IMR-90 (cell line): ENCODE measurements around the gene STK35. TPM values are rescaled to one million over a fixed set of nuclear protein-coding genes. Genes with fewer than 3 reads are reported as not detected.

ENCODE experiments used
- ATAC-seq: fragments of 200-7000 bp; cut with Tn5 transposase; 2 replicates; pipeline ENCODE4 v1.9.1; 2020; ENCODE audit warnings: low read depth, mild to moderate bottlenecking, moderate library complexity
- BruUV-seq: library from RNA; stranded (reverse); fragments of 400-500 nt; replicated peaks from 2 replicates; lab custom pipeline; 2021; lab: Mats Ljungman, UMichigan
- CTCF ChIA-PET: fragments of 300-600 bp; formaldehyde crosslinking; extraction: SDS; loops from one replicate; lab custom pipeline; 2021; ENCODE audit warnings: antibody characterized with exemption; lab: Yijun Ruan, JAX
- POLR2A ChIA-PET: fragments of 300-600 bp; sonication (Branson Sonifier 250); formaldehyde crosslinking; loops from one replicate; lab custom pipeline; 2022; ENCODE audit warnings: antibody characterized with exemption; ENCODE audit not compliant: unreplicated experiment; lab: Charles Lee
- DNase-seq: peaks from one replicate; pipeline ENCODE4 v3.0.0; 2013
- H2AFZ ChIP-seq: replicated peaks from 2 replicates; pipeline ENCODE3; 2013; ENCODE audit warnings: low read length, mild to moderate bottlenecking; ENCODE audit not compliant: poor library complexity
- H2AK5ac ChIP-seq: 2 replicates; pipeline ENCODE4 v1.6.1; 2013; ENCODE audit warnings: low read depth, low read length, inconsistent platforms
- H2AK9ac ChIP-seq: replicated peaks from 2 replicates; pipeline ENCODE3; 2013; ENCODE audit warnings: mild to moderate bottlenecking, low read depth, low read length, moderate library complexity; ENCODE audit not compliant: poor library complexity
- H2BK120ac ChIP-seq: 2 replicates; pipeline ENCODE4 v1.6.1; 2013; ENCODE audit warnings: low read depth, low read length, inconsistent platforms
- H2BK15ac ChIP-seq: 3 replicates; pipeline ENCODE4 v1.6.1; 2013; ENCODE audit warnings: low read depth, low read length, inconsistent platforms
- H2BK20ac ChIP-seq: 2 replicates; pipeline ENCODE4 v1.6.1; 2013; ENCODE audit warnings: low read depth, mild to moderate bottlenecking, inconsistent platforms, low read length, moderate library complexity
- H2BK5ac ChIP-seq: 2 replicates; pipeline ENCODE4 v1.6.1; 2013; ENCODE audit warnings: mild to moderate bottlenecking, low read depth, low read length, inconsistent platforms; ENCODE audit not compliant: poor library complexity, severe bottlenecking
- H3K14ac ChIP-seq: replicated peaks from 2 replicates; pipeline ENCODE4 v1.6.1; 2013; ENCODE audit warnings: low read depth, low read length, inconsistent platforms
- H3K18ac ChIP-seq: 2 replicates; pipeline ENCODE4 v1.6.1; 2013; ENCODE audit warnings: low read depth, low read length, control low read depth
- H3K23ac ChIP-seq: 2 replicates; pipeline ENCODE4 v1.6.1; 2013; ENCODE audit warnings: low read depth, low read length, inconsistent platforms
- H3K27ac ChIP-seq: 2 replicates; pipeline ENCODE4 v1.5.1; 2013; ENCODE audit warnings: mild to moderate bottlenecking, control low read depth, low read length; ENCODE audit not compliant: insufficient read depth
- H3K27me3 ChIP-seq: 2 replicates; pipeline ENCODE4 v1.6.1; 2013; ENCODE audit warnings: low read length; ENCODE audit not compliant: control insufficient read depth, insufficient read depth
- H3K36me3 ChIP-seq: 2 replicates; pipeline ENCODE4 v1.6.1; 2013; ENCODE audit warnings: low read length, mixed read lengths; ENCODE audit not compliant: control insufficient read depth, insufficient read depth
- H3K4ac ChIP-seq: 2 replicates; pipeline ENCODE4 v1.6.1; 2013; ENCODE audit warnings: low read depth, low read length, inconsistent platforms
- H3K4me1 ChIP-seq: 2 replicates; pipeline ENCODE4 v1.6.1; 2013; ENCODE audit warnings: low read length, mixed read lengths; ENCODE audit not compliant: control insufficient read depth, insufficient read depth
- H3K4me2 ChIP-seq: 2 replicates; pipeline ENCODE4 v1.6.1; 2013; ENCODE audit warnings: low read depth, mild to moderate bottlenecking, control low read depth, low read length, moderate library complexity
- H3K4me3 ChIP-seq: 2 replicates; pipeline ENCODE4 v1.5.1; 2013; ENCODE audit warnings: low read depth, mild to moderate bottlenecking, control low read depth, low read length, moderate library complexity; ENCODE audit not compliant: insufficient read depth
- H3K56ac ChIP-seq: 2 replicates; pipeline ENCODE4 v1.6.1; 2013; ENCODE audit warnings: low read length, inconsistent platforms; ENCODE audit not compliant: insufficient read depth; ENCODE audit errors: extremely low read depth
- H3K79me1 ChIP-seq, 2 experiments: 2 replicates each; pipeline ENCODE4 v1.6.1; 2013; ENCODE audit warnings: low read length in 2 of 2, inconsistent platforms in 1 of 2, low read depth in 1 of 2
- H3K9ac ChIP-seq: 2 replicates; pipeline ENCODE4 v1.6.1; 2013; ENCODE audit warnings: low read depth, low read length, control low read depth
- H3K9me1 ChIP-seq: 2 replicates; pipeline ENCODE4 v1.6.1; 2013; ENCODE audit warnings: low read length, inconsistent platforms; ENCODE audit not compliant: insufficient read depth
- H3K9me3 ChIP-seq: 2 replicates; pipeline ENCODE4 v1.6.1; 2013; ENCODE audit warnings: low read length; ENCODE audit not compliant: control insufficient read depth, insufficient read depth
- H4K20me1 ChIP-seq: 2 replicates; pipeline ENCODE4 v1.6.1; 2013; ENCODE audit warnings: low read length, inconsistent platforms; ENCODE audit not compliant: insufficient read depth
- H4K5ac ChIP-seq: 2 replicates; pipeline ENCODE4 v1.6.1; 2013; ENCODE audit warnings: mild to moderate bottlenecking, low read depth, low read length, control low read depth
- H4K8ac ChIP-seq, 2 experiments: 2 replicates each; pipeline ENCODE4 v1.6.1; 2013; ENCODE audit warnings: low read depth in 2 of 2, low read length in 2 of 2, control low read depth in 1 of 2, inconsistent platforms in 1 of 2
- H4K91ac ChIP-seq: 2 replicates; pipeline ENCODE4 v1.6.1; 2013; ENCODE audit warnings: low read depth, low read length, inconsistent platforms; ENCODE audit not compliant: insufficient read depth
- CHD1 ChIP-seq: IDR thresholded peaks from 2 replicates; pipeline ENCODE4 v1.6.1; 2012; ENCODE audit warnings: low read depth, low read length, improper control_type of control experiment
- FOS ChIP-seq: fragments of 150-350 bp; IDR thresholded peaks from 2 replicates; pipeline ENCODE4 v1.6.1; 2016; ENCODE audit warnings: low read depth, low read length
- MAZ ChIP-seq: IDR thresholded peaks from 2 replicates; pipeline ENCODE4 v1.6.1; 2012; ENCODE audit warnings: low read depth, mild to moderate bottlenecking, low read length, improper control_type of control experiment, moderate library complexity, borderline replicate concordance
- POLR2A ChIP-seq: IDR thresholded peaks from 2 replicates; pipeline ENCODE4 v1.6.1; 2012; ENCODE audit warnings: mild to moderate bottlenecking, low read depth, low read length
- RAD21 ChIP-seq: IDR thresholded peaks from 2 replicates; pipeline ENCODE4 v1.6.1; 2012; ENCODE audit warnings: low read length, improper control_type of control experiment
- SMC3 ChIP-seq: fragments of 150-350 bp; IDR thresholded peaks from 2 replicates; pipeline ENCODE4 v1.6.1; 2016; ENCODE audit warnings: low read depth, mild to moderate bottlenecking, antibody characterized with exemption, low read length, moderate library complexity
- WGBS, 2 experiments: methylation state at CpG; one replicate each; pipeline versions ENCODE4 v1.1.5 to v1.1.7; 2013; ENCODE audit warnings: missing lambda C conversion rate in 2 of 2; ENCODE audit not compliant: insufficient read length in 1 of 2; ENCODE audit errors: extremely low coverage in 2 of 2; 5-methylcytosine and 5-hydroxymethylcytosine counted together
- dilution Hi-C: fragments of 300-500 bp; cut with HindIII; formaldehyde crosslinking; loops from one replicate; pipeline ENCODE4 v1.14.3; 2018; ENCODE audit warnings: low sequenced_read_pairs; ENCODE audit not compliant: unreplicated experiment
- in situ Hi-C: fragments of 300-500 bp; cut with MboI; formaldehyde crosslinking; loops from 3 replicates; pipeline ENCODE4 v1.14.3; 2019; ENCODE audit warnings: low sequenced_read_pairs, inconsistent platforms, mixed read lengths
- intact Hi-C: fragments of 100-400 bp; cut with micrococcal nuclease; formaldehyde crosslinking; loops from 2 replicates; pipeline ENCODE4 v1.10.0; 2022
- polyA plus RNA-seq, 3 experiments: library from polyadenylated mRNA; depleted of rRNA; stranded (reverse); fragments of >200 nt; gene quantifications; 2 replicates each; pipeline ENCODE4 v1.2.3, GENCODE V29; 2012; ENCODE audit warnings: low replicate concordance in 1 of 3
- total RNA-seq: library from RNA; depleted of rRNA; stranded (reverse); fragments of >200 nt; gene quantifications from 2 replicates; pipeline ENCODE4 v1.2.3, GENCODE V29; 2012

Gene STK35
- total and polyA plus RNA-seq, 2 of the 4 experiments (the other 2 are of a cell fraction), result 11.1 to 12.0 TPM

DNA sequence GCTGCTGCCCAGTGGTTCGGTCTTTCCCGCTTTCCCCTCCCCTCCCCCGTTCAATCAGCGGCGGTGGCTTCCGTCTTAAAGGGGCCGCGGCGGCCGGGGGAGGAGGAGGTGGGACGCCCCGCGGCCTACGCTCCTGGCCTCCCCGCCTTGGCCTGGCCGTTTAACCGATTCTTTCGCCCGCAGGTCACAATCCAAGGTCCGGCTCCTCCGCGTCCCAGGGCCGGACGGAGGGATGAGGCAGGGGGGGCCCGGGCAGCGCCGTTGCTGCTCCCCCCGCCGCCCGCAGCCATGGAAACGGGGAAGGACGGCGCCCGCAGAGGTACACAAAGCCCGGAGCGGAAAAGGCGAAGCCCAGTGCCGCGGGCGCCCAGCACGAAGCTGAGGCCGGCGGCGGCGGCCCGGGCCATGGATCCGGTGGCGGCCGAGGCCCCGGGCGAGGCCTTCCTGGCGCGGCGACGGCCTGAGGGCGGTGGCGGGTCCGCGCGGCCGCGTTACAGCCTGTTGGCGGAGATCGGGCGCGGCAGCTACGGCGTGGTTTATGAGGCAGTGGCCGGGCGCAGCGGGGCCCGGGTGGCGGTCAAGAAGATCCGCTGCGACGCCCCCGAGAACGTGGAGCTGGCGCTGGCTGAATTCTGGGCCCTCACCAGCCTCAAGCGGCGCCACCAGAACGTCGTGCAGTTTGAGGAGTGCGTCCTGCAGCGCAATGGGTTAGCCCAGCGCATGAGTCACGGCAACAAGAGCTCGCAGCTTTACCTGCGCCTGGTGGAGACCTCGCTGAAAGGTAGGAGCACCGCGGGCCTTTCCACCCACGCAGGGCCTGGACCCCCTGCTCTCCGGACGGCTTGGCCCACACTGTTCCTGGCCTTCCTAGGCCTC is 1.2 kb downstream of the STK35 start:
- peak overlapping the region; percentile 99 for H3K4ac ChIP-seq
- H3K79me1 ChIP-seq, result peaks cover 22 to 54% of the 10 kb centered on the region in 2 experiments; a peak in 3 of 4 replicates
- H3K4me1 ChIP-seq, result no peaks in the 10 kb centered on the region
- peak overlapping the region; percentile 72 to 98; a peak in 3 of 4 replicates for H4K8ac ChIP-seq
- H3K14ac ChIP-seq, result peak overlapping the region; percentile 100
- no TSS peak for BruUV-seq
- H3K56ac ChIP-seq, result peak overlapping the region; percentile 100
- H3K18ac ChIP-seq, result peak overlapping the region; percentile 99
- ChIA-PET CTCF (interaction anchor here (1.0 to 2.6 kb wide), 2 partner anchors 70 to 326 kb away, joined by 3 to 10 read pairs; no protein-coding TSS in a partner anchor), POLR2A (interaction anchor here (0.6 kb wide), 1 partner anchor 41 kb away, joined by 12 read pairs; no protein-coding TSS in a partner anchor)
- TF ChIP-seq SMC3 (no peak), RAD21 (no peak), POLR2A (peak; percentile 88), CHD1 (no peak), MAZ (peak; percentile 47; the same call in 1 of the 2 replicates), FOS (peak; percentile 17; the same call in 1 of the 2 replicates)
- H2BK5ac ChIP-seq, result peak overlapping the region; percentile 98
- peaks cover 36% of the 10 kb centered on the region for H4K20me1 ChIP-seq
- H2BK15ac ChIP-seq, result peak overlapping the region; percentile 95; the same call in 1 of the 3 replicates
- in situ Hi-C loops (loop anchor here (25.0 kb wide), 1 partner anchor 709 kb away; the partner anchor contains the start of genes C20orf141, CPXM1 and TMEM239), dilution Hi-C loops (no loop called here), intact Hi-C loops (loop anchor here (1.0 to 5.0 kb wide), 6 partner anchors 34 to 300 kb away; no protein-coding TSS in a partner anchor)
- H3K9me1 ChIP-seq, result peaks cover 6% of the 10 kb centered on the region; the same call in 1 of the 2 replicates
- peak overlapping the region; percentile 85 for H2AK5ac ChIP-seq
- peak overlapping the region; percentile 99 for H4K91ac ChIP-seq
- H3K4me2 ChIP-seq, result peak overlapping the region; percentile 87
- H3K27ac ChIP-seq, result peak overlapping the region; percentile 99
- no peaks in the 10 kb centered on the region for H3K9me3 ChIP-seq
- peak overlapping the region; percentile 98 for H2AK9ac ChIP-seq
- H3K4me3 ChIP-seq, result peak overlapping the region; percentile 81
- H3K23ac ChIP-seq, result peak overlapping the region; percentile 100
- peak overlapping the region; percentile 21 for H4K5ac ChIP-seq
- peak; percentile 80 for ATAC-seq
- H3K27me3 ChIP-seq, result no peaks in the 10 kb centered on the region
- WGBS, 2 experiments, result 2% methylated on average over 25 of the region's 95 CpGs; no CpG with 5 or more reads in 1 of the 2 experiments
- H3K9ac ChIP-seq, result peak overlapping the region; percentile 99
- peak overlapping the region; percentile 100 for H2BK120ac ChIP-seq
- peaks cover 5% of the 10 kb centered on the region; the same call in 1 of the 2 replicates for H3K36me3 ChIP-seq
- DNase-seq, result peak; percentile 80
- peak overlapping the region; percentile 99 for H2BK20ac ChIP-seq
- H2AFZ ChIP-seq, result peak overlapping the region; percentile 100
